ENCODE results near the gene TMEM181. TPM values are rescaled to one million over a fixed set of nuclear protein-coding genes. Genes with fewer than 3 reads are reported as not detected.

Gene TMEM181
- total and polyA plus RNA-seq, 2 donors (not counting 1 experiment from before 2014, with no cell fraction given) = 2.8 to 9.3 TPM

GRCh38 chr6:158665332-158665731, 105.4 kb downstream of the TMEM181 start:
- Histone ChIP-seq H3K9me3 (ENCODE audit: control extremely low read depth in 1 of 3, control insufficient read depth in 2 of 3, insufficient read depth in 1 of 3, low read length in 2 of 3) (no peaks in the 10 kb centered on the region), H2AFZ (ENCODE audit: insufficient read depth, low read depth, low read length, poor library complexity, severe bottlenecking) (no peak overlapping the region), H3K27ac (ENCODE audit: low read length in 2 of 2) (no peak overlapping the region), H3K4me2 (replicated peaks; ENCODE audit: low read depth, low read length, poor library complexity, severe bottlenecking) (no peak overlapping the region), H4K20me1 (ENCODE audit: control insufficient read depth, insufficient read depth, low read length, poor library complexity, severe bottlenecking) (no peaks in the 10 kb centered on the region), H3K36me3 (replicated peaks in 1 of 2; ENCODE audit: control extremely low read depth in 1 of 2, control insufficient read depth in 1 of 2, extremely low read depth in 1 of 2, insufficient read depth in 2 of 2, low read length in 1 of 2) (no peaks in the 10 kb centered on the region), H3K27me3 (replicated peaks in 1 of 4; ENCODE audit: control extremely low read depth in 1 of 4, control insufficient read depth in 3 of 4, insufficient read depth in 4 of 4, low read length in 3 of 4) (peaks cover 0 to 13% (median 5%) of the 10 kb centered on the region in 4 experiments), H3K79me2 (ENCODE audit: control insufficient read depth, insufficient read depth, low read length) (no peaks in the 10 kb centered on the region), H3K9ac (ENCODE audit: low read length) (no peak overlapping the region), H3K4me1 (ENCODE audit: control insufficient read depth in 2 of 2, insufficient read depth in 2 of 2, low read length in 2 of 2) (peaks cover 19 to 34% of the 10 kb centered on the region in 2 donors), H3K4me3 (ENCODE audit: control extremely low read depth in 1 of 5, extremely low read depth in 1 of 5, insufficient read depth in 1 of 5, low read depth in 2 of 5, low read length in 4 of 5) (no peak overlapping the region)
- Mint-ChIP-seq H3K4me3 (no peak overlapping the region), H3K9me3 (ENCODE audit: insufficient read depth) (no peaks in the 10 kb centered on the region), H3K27ac (no peak overlapping the region), H3K27me3 (peaks cover 5% of the 10 kb centered on the region), H3K4me1 (peaks cover 19% of the 10 kb centered on the region)
- intact Hi-C loops (cut with micrococcal nuclease) = no loop called here
- CTCF ChIA-PET = interaction anchor here (0.6 kb wide), 1 partner anchor 123 kb away, joined by 5 read pairs; no protein-coding TSS in a partner anchor
- WGBS (ENCODE audit: insufficient coverage) = 98% methylated on average over 17 of the region's 18 CpGs
- POLR2A ChIA-PET = no interaction called here
- DNase-seq (no peak), ATAC-seq (ENCODE audit: low read depth) (no peak)
- no peak for TF ChIP-seq EZH2 (IDR thresholded peaks at IDR 0.05; ENCODE audit: borderline replicate concordance, insufficient read depth, low read depth, low read length, poor library complexity, severe bottlenecking)
- no peak for TF ChIP-seq CTCF (IDR thresholded peaks at IDR 0.05)

GRCh38 chr6:158666628-158667359, 106.9 kb downstream of the TMEM181 start:
- ATAC-seq (ENCODE audit: low read depth) = peak; percentile 58
- 68% methylated on average over 12 of the region's 14 CpGs for WGBS (ENCODE audit: insufficient coverage)
- ChIA-PET POLR2A (interaction anchor here (0.5 kb wide), 1 partner anchor 148 kb away, joined by 3 read pairs; no protein-coding TSS in a partner anchor), CTCF (interaction anchor here (1.6 kb wide), 1 partner anchor 24 kb away, joined by 3 read pairs; no protein-coding TSS in a partner anchor)
- H3K36me3 ChIP-seq (replicated peaks in 1 of 2; ENCODE audit: control extremely low read depth in 1 of 2, control insufficient read depth in 1 of 2, extremely low read depth in 1 of 2, insufficient read depth in 2 of 2, low read length in 1 of 2) = no peaks in the 10 kb centered on the region
- peaks cover 0 to 13% (median 5%) of the 10 kb centered on the region in 4 experiments for H3K27me3 ChIP-seq (replicated peaks in 1 of 4; ENCODE audit: control extremely low read depth in 1 of 4, control insufficient read depth in 3 of 4, insufficient read depth in 4 of 4, low read length in 3 of 4)
- H3K9ac ChIP-seq (ENCODE audit: low read length) = no peak overlapping the region
- TF ChIP-seq CTCF (IDR thresholded peaks at IDR 0.05) = no peak
- TF ChIP-seq EZH2 (IDR thresholded peaks at IDR 0.05; ENCODE audit: borderline replicate concordance, insufficient read depth, low read depth, low read length, poor library complexity, severe bottlenecking) = no peak
- no peaks in the 10 kb centered on the region for H3K79me2 ChIP-seq (ENCODE audit: control insufficient read depth, insufficient read depth, low read length)
- intact Hi-C loops (cut with micrococcal nuclease) = no loop called here
- peaks cover 5% of the 10 kb centered on the region for H3K27me3 Mint-ChIP-seq
- DNase-seq = peak; percentile 55
- H3K9me3 ChIP-seq (ENCODE audit: control extremely low read depth in 1 of 3, control insufficient read depth in 2 of 3, insufficient read depth in 1 of 3, low read length in 2 of 3) = no peaks in the 10 kb centered on the region
- peaks cover 16% of the 10 kb centered on the region for H3K4me1 Mint-ChIP-seq
- H3K9me3 Mint-ChIP-seq (ENCODE audit: insufficient read depth) = no peaks in the 10 kb centered on the region
- H3K4me2 ChIP-seq (replicated peaks; ENCODE audit: low read depth, low read length, poor library complexity, severe bottlenecking) = peak overlapping the region; percentile 17
- H4K20me1 ChIP-seq (ENCODE audit: control insufficient read depth, insufficient read depth, low read length, poor library complexity, severe bottlenecking) = no peaks in the 10 kb centered on the region
- peak overlapping the region; percentile 70 for H3K27ac Mint-ChIP-seq
- H3K4me3 ChIP-seq (ENCODE audit: control extremely low read depth in 1 of 5, extremely low read depth in 1 of 5, insufficient read depth in 1 of 5, low read depth in 2 of 5, low read length in 4 of 5) = no peak overlapping the region
- H3K4me3 Mint-ChIP-seq = no peak overlapping the region
- H3K27ac ChIP-seq (ENCODE audit: low read length in 2 of 2) = peak overlapping the region in 1 of 2 donors; percentile 24
- peaks cover 16 to 29% of the 10 kb centered on the region in 2 donors for H3K4me1 ChIP-seq (ENCODE audit: control insufficient read depth in 2 of 2, insufficient read depth in 2 of 2, low read length in 2 of 2)
- no peak overlapping the region for H2AFZ ChIP-seq (ENCODE audit: insufficient read depth, low read depth, low read length, poor library complexity, severe bottlenecking)
